B cell (primary cell): ENCODE results near the gene AUTS2. TPM values are rescaled to one million over a fixed set of nuclear protein-coding genes. Genes with fewer than 3 reads are reported as not detected.

Source experiments
- ATAC-seq: fragments of 200-7000 bp; cut with Tn5 transposase; one replicate; pipeline ENCODE4 v1.10.0; 2021; ENCODE audit warnings: low read depth, mild to moderate bottlenecking, moderate number of reproducible peaks, moderate library complexity
- CTCF ChIA-PET: fragments of 350-600 bp; sonication (Branson Sonifier 250); formaldehyde crosslinking; loops from one replicate; lab custom pipeline; 2021; ENCODE audit warnings: antibody characterized with exemption, inconsistent platforms; lab: Charles Lee
- POLR2A ChIA-PET: fragments of 350-600 bp; sonication (Branson Sonifier 250); formaldehyde crosslinking; loops from one replicate; lab custom pipeline; 2021; ENCODE audit warnings: antibody characterized with exemption; lab: Charles Lee
- DNase-seq: peaks from one replicate; pipeline ENCODE4 v3.0.0; 2013
- H2AFZ ChIP-seq: 2 replicates; pipeline ENCODE4 v1.6.1; 2012; ENCODE audit warnings: mild to moderate bottlenecking, low read depth, low read length; ENCODE audit not compliant: insufficient read depth, poor library complexity, severe bottlenecking
- H3K27ac ChIP-seq, 2 donors: 1 replicate in 1 of 2; 2 replicates in 1 of 2; pipeline ENCODE4 v1.5.1; 2012 to 2013; ENCODE audit warnings: low read length in 2 of 2, mild to moderate bottlenecking in 2 of 2, moderate library complexity in 1 of 2
- H3K27me3 ChIP-seq, 4 experiments: fragments of 200-600 bp in 1 of 4; sonication (generic) in 1 of 4; replicated peaks in 1 of 4; 1 replicate in 2 of 4; 2 replicates in 2 of 4; pipeline versions ENCODE4 v1.6.1 to v1.7.0; 2013 to 2016; ENCODE audit warnings: low read length in 3 of 4, mild to moderate bottlenecking in 2 of 4, mixed read lengths in 1 of 4, moderate library complexity in 1 of 4; ENCODE audit not compliant: insufficient read depth in 4 of 4, control insufficient read depth in 3 of 4; ENCODE audit errors: control extremely low read depth in 1 of 4
- H3K36me3 ChIP-seq, 2 experiments: replicated peaks in 1 of 2; 1 replicate in 1 of 2; 2 replicates in 1 of 2; pipeline versions ENCODE4 v1.6.1 to v1.7.1; 2013; ENCODE audit warnings: low read length in 1 of 2; ENCODE audit not compliant: insufficient read depth in 2 of 2, control insufficient read depth in 1 of 2; ENCODE audit errors: control extremely low read depth in 1 of 2, extremely low read depth in 1 of 2
- H3K4me1 ChIP-seq, 2 donors: fragments of 200-600 bp in 1 of 2; sonication (generic) in 1 of 2; 1 replicate in 1 of 2; 2 replicates in 1 of 2; pipeline versions ENCODE4 v1.5.1 to v1.6.1; 2013 to 2017; ENCODE audit warnings: low read length in 2 of 2; ENCODE audit not compliant: control insufficient read depth in 2 of 2, insufficient read depth in 2 of 2
- H3K4me2 ChIP-seq: replicated peaks from 2 replicates; pipeline ENCODE3; 2012; ENCODE audit warnings: mild to moderate bottlenecking, low read depth, low read length; ENCODE audit not compliant: poor library complexity, severe bottlenecking
- H3K4me3 ChIP-seq, 5 experiments: fragments of 200-600 bp in 1 of 5; sonication (generic) in 1 of 5; 1 replicate in 3 of 5; 2 replicates in 2 of 5; pipeline versions ENCODE4 v1.5.1 to v1.7.0; 2011 to 2016; ENCODE audit warnings: low read length in 4 of 5, mild to moderate bottlenecking in 4 of 5, low read depth in 2 of 5, control low read depth in 1 of 5, moderate library complexity in 1 of 5; ENCODE audit not compliant: insufficient read depth in 1 of 5; ENCODE audit errors: control extremely low read depth in 1 of 5, extremely low read depth in 1 of 5
- H3K79me2 ChIP-seq: fragments of 200-600 bp; sonication (generic); one replicate; pipeline ENCODE4 v1.6.0; 2016; ENCODE audit warnings: low read length; ENCODE audit not compliant: control insufficient read depth, insufficient read depth
- H3K9ac ChIP-seq: fragments of 200-600 bp; sonication (generic); 2 replicates; pipeline ENCODE4 v1.6.1; 2017; ENCODE audit warnings: mild to moderate bottlenecking, low read length, moderate library complexity
- H3K9me3 ChIP-seq, 3 donors: one replicate each; pipeline versions ENCODE4 v1.6.1 to v1.7.1; 2013; ENCODE audit warnings: low read length in 2 of 3; ENCODE audit not compliant: control insufficient read depth in 2 of 3, insufficient read depth in 1 of 3; ENCODE audit errors: control extremely low read depth in 1 of 3
- H4K20me1 ChIP-seq: 2 replicates; pipeline ENCODE4 v1.6.0; 2012; ENCODE audit warnings: mild to moderate bottlenecking, low read length; ENCODE audit not compliant: insufficient read depth, control insufficient read depth, poor library complexity, severe bottlenecking
- H3K27ac Mint-ChIP-seq: one replicate; pipeline ENCODE4 v1.8.0; 2021; ENCODE audit warnings: mixed read lengths
- H3K27me3 Mint-ChIP-seq: one replicate; pipeline ENCODE4 v1.8.0; 2021; ENCODE audit warnings: mixed read lengths
- H3K4me1 Mint-ChIP-seq: one replicate; pipeline ENCODE4 v1.8.0; 2021; ENCODE audit warnings: mixed read lengths
- H3K4me3 Mint-ChIP-seq: one replicate; pipeline ENCODE4 v1.8.0; 2021; ENCODE audit warnings: mixed read lengths
- H3K9me3 Mint-ChIP-seq: one replicate; pipeline ENCODE4 v1.8.0; 2022; ENCODE audit warnings: mixed read lengths; ENCODE audit not compliant: insufficient read depth
- CTCF ChIP-seq: fragments of 200-600 bp; IDR thresholded peaks from one replicate; pipeline ENCODE4 v1.8.0; 2022; ENCODE audit warnings: antibody characterized with exemption, mild to moderate bottlenecking
- EZH2 ChIP-seq: IDR thresholded peaks from 2 replicates; pipeline ENCODE4 v1.6.1; 2012; ENCODE audit warnings: borderline replicate concordance, low read depth, mild to moderate bottlenecking, moderate library complexity, low read length; ENCODE audit not compliant: insufficient read depth, poor library complexity, severe bottlenecking
- WGBS: methylation state at CpG from one replicate; pipeline ENCODE4 v1.1.5; 2013; ENCODE audit warnings: missing lambda C conversion rate; ENCODE audit not compliant: insufficient coverage; 5-methylcytosine and 5-hydroxymethylcytosine counted together
- intact Hi-C: fragments of 100-400 bp; cut with micrococcal nuclease; formaldehyde crosslinking; loops from one replicate; pipeline ENCODE4 v1.10.0; 2022
- polyA plus RNA-seq: library from polyadenylated mRNA; depleted of rRNA; stranded (reverse); fragments of >200 nt; gene quantifications from 2 replicates; pipeline ENCODE4 v1.2.3, GENCODE V29; 2012
- total RNA-seq, 2 donors: library from RNA; stranded (reverse); fragments of 120-200 nt in 1 of 2; gene quantifications; 1 replicate in 1 of 2; 2 replicates in 1 of 2; pipeline versions ENCODE4 v1.2.3 to v1.2.4, GENCODE V29; 2013 to 2022

The AUTS2 gene
- total and polyA plus RNA-seq, 2 donors (not counting 1 experiment from before 2014, with no cell fraction given), result 22.3 to 35.0 TPM

GRCh38 chr7:70657571-70657970 is 1059.3 kb downstream of the AUTS2 start:
- ATAC-seq (no peak), DNase-seq (no peak)
- no peak overlapping the region for H3K27ac Mint-ChIP-seq
- Histone ChIP-seq H3K4me1 (no peaks in the 10 kb centered on the region), H3K9me3 (no peaks in the 10 kb centered on the region), H4K20me1 (no peaks in the 10 kb centered on the region), H3K27me3 (no peaks in the 10 kb centered on the region), H3K27ac (no peak overlapping the region), H3K79me2 (no peaks in the 10 kb centered on the region), H3K4me3 (no peak overlapping the region), H3K36me3 (no peaks in the 10 kb centered on the region), H3K9ac (no peak overlapping the region), H2AFZ (no peak overlapping the region), H3K4me2 (no peak overlapping the region)
- ChIA-PET POLR2A (no interaction called here), CTCF (no interaction called here)
- WGBS, result 90% methylated on average over 5 of the region's 5 CpGs
- no peaks in the 10 kb centered on the region for H3K27me3 Mint-ChIP-seq
- no peaks in the 10 kb centered on the region for H3K4me1 Mint-ChIP-seq
- intact Hi-C loops, result no loop called here
- TF ChIP-seq CTCF (no peak), EZH2 (no peak)
- no peaks in the 10 kb centered on the region for H3K9me3 Mint-ChIP-seq
- no peak overlapping the region for H3K4me3 Mint-ChIP-seq

- H3K36me3 ChIP-seq, result no peaks in the 10 kb centered on the region
- H3K27me3 ChIP-seq, result no peaks in the 10 kb centered on the region
- no peak overlapping the region for H3K27ac ChIP-seq
- Mint-ChIP-seq H3K27me3 (no peaks in the 10 kb centered on the region), H3K4me3 (no peak overlapping the region), H3K4me1 (no peaks in the 10 kb centered on the region), H3K27ac (no peak overlapping the region), H3K9me3 (no peaks in the 10 kb centered on the region)
- intact Hi-C loops, result no loop called here
- CTCF ChIA-PET, result no interaction called here
- no peak for DNase-seq
- H3K9me3 ChIP-seq, result no peaks in the 10 kb centered on the region
- no peak overlapping the region for H2AFZ ChIP-seq
- H3K9ac ChIP-seq, result no peak overlapping the region
- ATAC-seq, result no peak
- POLR2A ChIA-PET, result no interaction called here
- no peak overlapping the region for H3K4me3 ChIP-seq
- 90% methylated on average over 9 of the region's 9 CpGs for WGBS
- H3K4me2 ChIP-seq, result no peak overlapping the region
- TF ChIP-seq CTCF (no peak), EZH2 (no peak)
- H4K20me1 ChIP-seq, result no peaks in the 10 kb centered on the region
- no peaks in the 10 kb centered on the region for H3K4me1 ChIP-seq
- no peaks in the 10 kb centered on the region for H3K79me2 ChIP-seq
Observed at GRCh38 chr7:70657989-70658632, 1059.8 kb downstream of the AUTS2 start.
